NCI-H2196 (cell line): ENCODE measurements around the gene CHIC2.
"Not testable (repeated sequence)": the region's sequence is repeated elsewhere in the genome, so short reads cannot be mapped to it uniquely, and the experiment has no call there.

ENCODE experiments used
- DNase-seq: peaks from one replicate; lab custom pipeline; 2025; ENCODE audit not compliant: unreplicated experiment; lab: John Stamatoyannopoulos, UW

The CHIC2 gene

GRCh38 chr4:54061873-54062272 is 2.5 kb downstream of the CHIC2 start:
- DNase-seq: no peak

GRCh38 chr4:54061067-54061466 is 3.3 kb downstream of the CHIC2 start:
- DNase-seq: no peak

- DNase-seq: no peak
Observed at GRCh38 chr4:54060116-54060515, 4.3 kb downstream of the CHIC2 start.

- DNase-seq: no peak
Observed at GRCh38 chr4:54058171-54058570, 6.2 kb downstream of the CHIC2 start.

GRCh38 chr4:54056360-54056759 is 8.0 kb downstream of the CHIC2 start:
- no peak for DNase-seq

- DNase-seq: no peak
Observed at GRCh38 chr4:54055494-54055893, 8.9 kb downstream of the CHIC2 start.

GRCh38 chr4:54054501-54054900 is 9.9 kb downstream of the CHIC2 start:
- no peak for DNase-seq

- not testable (repeated sequence) for DNase-seq
Observed at GRCh38 chr4:54053322-54053721, 11.1 kb downstream of the CHIC2 start.

- DNase-seq: no peak
Observed at GRCh38 chr4:54050214-54050904, 14.0 kb downstream of the CHIC2 start.

- not testable (repeated sequence) for DNase-seq
Observed at GRCh38 chr4:54043630-54044029, 20.8 kb downstream of the CHIC2 start.

GRCh38 chr4:54041933-54042332 is 22.5 kb downstream of the CHIC2 start:
- no peak for DNase-seq

- no peak for DNase-seq
Observed at GRCh38 chr4:54041100-54041499, 23.3 kb downstream of the CHIC2 start.

- no peak for DNase-seq
Observed at GRCh38 chr4:54038056-54038455, 26.3 kb downstream of the CHIC2 start.

- DNase-seq: no peak
Observed at GRCh38 chr4:54036184-54036583, 28.2 kb downstream of the CHIC2 start.

GRCh38 chr4:54032558-54033135 is 31.8 kb downstream of the CHIC2 start:
- no peak for DNase-seq

- DNase-seq: no peak
Observed at GRCh38 chr4:54027311-54027710, 37.1 kb downstream of the CHIC2 start.

- no peak for DNase-seq
Observed at GRCh38 chr4:54025582-54025981, 38.8 kb downstream of the CHIC2 start.

GRCh38 chr4:54023019-54023418 is 41.4 kb downstream of the CHIC2 start:
- not testable (repeated sequence) for DNase-seq

GRCh38 chr4:54017974-54018373 is 46.4 kb downstream of the CHIC2 start:
- no peak for DNase-seq

GRCh38 chr4:54017308-54017707 is 47.1 kb downstream of the CHIC2 start:
- DNase-seq: no peak

- DNase-seq: no peak
Observed at GRCh38 chr4:54016504-54016903, 47.9 kb downstream of the CHIC2 start.

- DNase-seq: no peak
Observed at GRCh38 chr4:54015423-54016030, 48.9 kb downstream of the CHIC2 start.
